SU-DHL-6 (cell line): ENCODE results near the gene SCD5.

Source experiments
- EZH2phosphoT487 ChIP-seq: fragments of 200-600 bp; sonication (generic), shearing (Covaris generic); conservative IDR thresholded peaks from 2 replicates; pipeline ENCODE4 v1.6.1; 2018; ENCODE audit warnings: mild to moderate bottlenecking, antibody characterized with exemption, low read length, moderate library complexity, mixed read lengths
- TF ChIP-seq, protein P1 (sequence below): fragments of 200-600 bp; sonication (generic); IDR thresholded peaks from one replicate; pipeline ENCODE4 v1.5.1; 2017; ENCODE audit warnings: antibody characterized with exemption, mild to moderate bottlenecking, low read length, moderate library complexity; ENCODE audit not compliant: insufficient read depth, poor library complexity, severe bottlenecking

DNA sequence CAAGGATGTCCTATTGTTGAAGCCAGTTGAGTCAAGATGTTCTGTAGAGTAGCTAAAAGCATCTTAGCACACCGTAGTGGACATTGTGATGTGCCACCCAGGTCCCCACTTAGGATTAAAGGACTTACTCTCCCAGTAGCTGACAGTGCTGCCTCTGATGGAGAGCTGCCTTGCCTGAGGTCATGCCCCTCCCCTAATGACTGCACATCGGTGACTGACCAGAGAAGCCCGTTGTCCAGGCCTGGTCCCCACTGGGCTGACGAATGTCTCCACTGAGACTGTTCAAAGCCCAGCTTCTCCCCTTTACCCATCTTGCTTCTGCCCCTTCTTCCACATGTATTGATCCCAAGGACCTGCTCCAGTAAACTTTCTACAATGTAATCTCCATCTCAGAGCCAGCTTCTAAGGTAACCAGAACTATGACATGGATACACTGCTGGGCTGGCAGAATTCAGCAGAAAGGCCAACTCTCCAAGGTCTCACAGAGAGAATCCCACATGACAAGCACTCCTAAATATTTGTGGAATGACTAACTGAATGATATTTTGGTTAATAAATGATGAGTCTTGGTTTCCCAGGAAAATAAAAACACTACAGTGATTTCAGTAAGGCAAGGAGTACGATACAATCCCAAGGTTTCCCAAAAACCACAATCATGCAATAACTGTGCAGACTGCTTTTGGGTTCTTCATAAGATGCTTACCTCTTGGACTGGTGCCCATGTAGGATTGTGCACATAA, 154.4 kb downstream of the SCD5 start:
- TF ChIP-seq, protein P1, sequence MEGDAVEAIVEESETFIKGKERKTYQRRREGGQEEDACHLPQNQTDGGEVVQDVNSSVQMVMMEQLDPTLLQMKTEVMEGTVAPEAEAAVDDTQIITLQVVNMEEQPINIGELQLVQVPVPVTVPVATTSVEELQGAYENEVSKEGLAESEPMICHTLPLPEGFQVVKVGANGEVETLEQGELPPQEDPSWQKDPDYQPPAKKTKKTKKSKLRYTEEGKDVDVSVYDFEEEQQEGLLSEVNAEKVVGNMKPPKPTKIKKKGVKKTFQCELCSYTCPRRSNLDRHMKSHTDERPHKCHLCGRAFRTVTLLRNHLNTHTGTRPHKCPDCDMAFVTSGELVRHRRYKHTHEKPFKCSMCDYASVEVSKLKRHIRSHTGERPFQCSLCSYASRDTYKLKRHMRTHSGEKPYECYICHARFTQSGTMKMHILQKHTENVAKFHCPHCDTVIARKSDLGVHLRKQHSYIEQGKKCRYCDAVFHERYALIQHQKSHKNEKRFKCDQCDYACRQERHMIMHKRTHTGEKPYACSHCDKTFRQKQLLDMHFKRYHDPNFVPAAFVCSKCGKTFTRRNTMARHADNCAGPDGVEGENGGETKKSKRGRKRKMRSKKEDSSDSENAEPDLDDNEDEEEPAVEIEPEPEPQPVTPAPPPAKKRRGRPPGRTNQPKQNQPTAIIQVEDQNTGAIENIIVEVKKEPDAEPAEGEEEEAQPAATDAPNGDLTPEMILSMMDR, result no peak
- no peak for TF ChIP-seq EZH2phosphoT487
